Activated CD8-positive, alpha-beta T cell treated with anti-CD3 and anti-CD28 coated beads, Interleukin-2, amount 10 ng/mL, durations not matched to agents 7 days and 5 days (primary cell): ENCODE data around the gene PARP14. TPM values are rescaled to one million over a fixed set of nuclear protein-coding genes. Genes with fewer than 3 reads are reported as not detected.
A peak's percentile ranks its signal among the peaks of the same experiment; 100 is the strongest.
"Not testable (repeated sequence)": the region's sequence is repeated elsewhere in the genome, so short reads cannot be mapped to it uniquely, and the experiment has no call there.

Experiments
- ATAC-seq: fragments of 150-1000 bp; cut with Tn5 transposase; one replicate; pipeline ENCODE4 v1.10.0; 2021; ENCODE audit warnings: moderate library complexity
- CTCF ChIA-PET: fragments of 350-600 bp; sonication (Branson Sonifier 250); formaldehyde crosslinking; loops from one replicate; lab custom pipeline; 2021; ENCODE audit warnings: antibody characterized with exemption; lab: Charles Lee
- POLR2A ChIA-PET: fragments of 350-600 bp; sonication (Branson Sonifier 250); formaldehyde crosslinking; loops from one replicate; lab custom pipeline; 2021; ENCODE audit warnings: antibody characterized with exemption; lab: Charles Lee
- DNase-seq: peaks from one replicate; pipeline ENCODE4 v3.0.0-alpha.2; 2020
- H3K27ac Mint-ChIP-seq: one replicate; pipeline ENCODE4 v1.8.0; 2021; ENCODE audit warnings: mild to moderate bottlenecking, mixed read lengths
- H3K27me3 Mint-ChIP-seq: one replicate; pipeline ENCODE4 v1.8.0; 2021; ENCODE audit warnings: low read depth, mixed read lengths
- H3K36me3 Mint-ChIP-seq: one replicate; pipeline ENCODE4 v1.8.0; 2021; ENCODE audit warnings: low read depth, mixed read lengths
- H3K4me1 Mint-ChIP-seq: one replicate; pipeline ENCODE4 v1.8.0; 2021; ENCODE audit warnings: low read depth, mixed read lengths
- H3K4me3 Mint-ChIP-seq: one replicate; pipeline ENCODE4 v1.8.0; 2021; ENCODE audit warnings: mild to moderate bottlenecking, mixed read lengths
- H3K9me3 Mint-ChIP-seq: one replicate; pipeline ENCODE4 v1.8.0; 2022; ENCODE audit warnings: mixed read lengths; ENCODE audit not compliant: insufficient read depth
- total RNA-seq, 2 experiments: library from RNA; stranded (reverse); gene quantifications; one replicate each; pipeline ENCODE4 v1.2.3, GENCODE V29; 2021

Gene PARP14
- total RNA-seq, 2 experiments from 2014 or later: 119 to 123 TPM

GRCh38 chr3:122679085-122679881 lies 1.4 kb upstream of the PARP14 start:
- peak; percentile 64 for ATAC-seq
- CTCF ChIA-PET: interaction anchor here (0.6 to 6.6 kb wide), 51 partner anchors 8 to 1133 kb away, joined by 3 to 248 read pairs (median 5); partner anchors contain the start of genes DTX3L, FAM162A, KPNA1 and PARP9
- DNase-seq: peak; percentile 92
- Mint-ChIP-seq H3K27ac (peak overlapping the region; percentile 94), H3K9me3 (peaks cover 10% of the 10 kb centered on the region), H3K4me1 (peaks cover 56% of the 10 kb centered on the region), H3K36me3 (peaks cover 36% of the 10 kb centered on the region), H3K27me3 (no peaks in the 10 kb centered on the region), H3K4me3 (peak overlapping the region; percentile 94)
- POLR2A ChIA-PET: interaction anchor here (0.5 to 5.0 kb wide), 15 partner anchors 10 to 876 kb away, joined by 3 to 101 read pairs (median 5); partner anchors contain the start of genes DTX3L, FAM162A, KPNA1 and PARP15

DNA sequence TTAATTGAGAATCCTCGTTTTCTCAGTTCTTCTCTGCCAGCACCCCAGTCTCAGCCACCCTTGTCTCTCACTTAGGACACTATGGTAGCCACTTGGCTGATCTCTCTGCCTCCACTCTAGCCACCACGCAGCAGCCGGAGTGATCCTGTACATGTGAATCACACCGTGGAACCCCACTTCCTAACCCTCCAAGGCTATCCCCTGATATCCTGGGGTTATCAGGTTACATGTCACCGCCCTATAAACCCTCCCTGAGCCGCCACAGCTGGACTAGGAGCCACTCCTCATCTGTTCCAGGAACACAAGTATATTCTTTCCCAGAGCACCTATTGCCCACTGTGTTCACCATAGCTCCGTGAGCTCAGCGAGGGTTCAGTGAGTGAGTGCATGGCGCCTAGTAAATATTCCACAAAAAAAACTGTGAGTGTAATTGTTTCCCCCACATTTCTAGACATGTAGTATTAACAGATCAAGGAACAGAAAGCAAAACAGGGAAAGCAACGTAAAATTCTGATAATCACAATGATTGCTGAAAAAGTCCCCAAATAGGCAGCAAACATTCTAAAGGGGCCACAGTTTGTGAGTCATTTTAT lies 661 bp upstream of the PARP14 start:
- peaks cover 38% of the 10 kb centered on the region for H3K36me3 Mint-ChIP-seq
- ChIA-PET POLR2A (interaction anchor here (0.5 to 5.0 kb wide), 12 partner anchors 11 to 875 kb away, joined by 3 to 101 read pairs (median 8); partner anchors contain the start of genes DTX3L, FAM162A, KPNA1 and PARP15), CTCF (interaction anchor here (0.7 to 6.6 kb wide), 40 partner anchors 8 to 1134 kb away, joined by 3 to 248 read pairs (median 6); partner anchors contain the start of genes DTX3L, FAM162A, KPNA1 and PARP9)
- no peaks in the 10 kb centered on the region for H3K27me3 Mint-ChIP-seq
- H3K4me1 Mint-ChIP-seq: peaks cover 56% of the 10 kb centered on the region
- H3K9me3 Mint-ChIP-seq: peaks cover 4% of the 10 kb centered on the region
- peak; percentile 29 for DNase-seq
- ATAC-seq: peak; percentile 7
- H3K4me3 Mint-ChIP-seq: peak overlapping the region; percentile 94
- H3K27ac Mint-ChIP-seq: peak overlapping the region; percentile 94

DNA sequence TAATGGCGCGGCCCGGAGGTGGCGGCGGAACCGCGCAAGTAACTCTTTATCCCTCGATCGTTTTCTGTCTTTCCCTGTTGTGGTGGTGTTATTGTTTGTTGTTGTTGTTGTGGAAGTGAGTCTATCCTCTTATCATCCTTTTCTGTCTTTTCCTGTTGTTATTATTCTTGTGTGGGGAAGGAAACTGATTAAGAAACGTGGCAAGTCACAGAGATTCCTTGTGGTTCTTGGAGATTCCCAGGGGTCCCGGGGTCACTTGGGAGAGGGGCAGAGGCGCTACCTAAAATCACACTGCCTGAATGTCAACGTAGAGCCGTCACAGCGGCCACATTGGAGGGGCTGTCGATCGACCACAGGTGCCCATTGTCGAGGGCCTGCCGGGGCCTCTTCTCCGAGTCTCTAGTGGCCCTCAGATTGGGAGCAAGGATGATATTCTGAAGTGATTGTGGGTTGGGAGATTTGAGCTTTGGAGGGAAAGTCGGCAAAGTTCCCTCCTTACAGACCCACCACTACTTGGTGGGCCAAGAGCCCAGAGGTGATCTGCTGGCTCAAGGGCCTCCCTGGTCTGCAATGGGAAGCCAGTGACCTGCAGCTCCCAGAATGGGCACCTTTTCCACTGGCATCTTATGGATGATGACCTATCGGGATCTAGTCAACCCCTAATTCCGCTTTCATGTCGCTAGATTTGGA lies 790 bp downstream of the PARP14 start:
- H3K27ac Mint-ChIP-seq: peak overlapping the region; percentile 94
- H3K9me3 Mint-ChIP-seq: no peaks in the 10 kb centered on the region
- CTCF ChIA-PET: interaction anchor here (0.9 to 6.6 kb wide), 7 partner anchors 8 to 297 kb away, joined by 3 to 248 read pairs (median 21); partner anchors contain the start of genes DTX3L, FAM162A and PARP9
- H3K36me3 Mint-ChIP-seq: peaks cover 41% of the 10 kb centered on the region
- H3K27me3 Mint-ChIP-seq: no peaks in the 10 kb centered on the region
- DNase-seq (peak; percentile 26), ATAC-seq (no peak)
- POLR2A ChIA-PET: interaction anchor here (0.6 to 5.0 kb wide), 5 partner anchors 12 to 297 kb away, joined by 3 to 101 read pairs (median 13); partner anchors contain the start of genes DTX3L, FAM162A, PARP9 and WDR5B
- H3K4me3 Mint-ChIP-seq: peak overlapping the region; percentile 94
- peaks cover 60% of the 10 kb centered on the region for H3K4me1 Mint-ChIP-seq

DNA sequence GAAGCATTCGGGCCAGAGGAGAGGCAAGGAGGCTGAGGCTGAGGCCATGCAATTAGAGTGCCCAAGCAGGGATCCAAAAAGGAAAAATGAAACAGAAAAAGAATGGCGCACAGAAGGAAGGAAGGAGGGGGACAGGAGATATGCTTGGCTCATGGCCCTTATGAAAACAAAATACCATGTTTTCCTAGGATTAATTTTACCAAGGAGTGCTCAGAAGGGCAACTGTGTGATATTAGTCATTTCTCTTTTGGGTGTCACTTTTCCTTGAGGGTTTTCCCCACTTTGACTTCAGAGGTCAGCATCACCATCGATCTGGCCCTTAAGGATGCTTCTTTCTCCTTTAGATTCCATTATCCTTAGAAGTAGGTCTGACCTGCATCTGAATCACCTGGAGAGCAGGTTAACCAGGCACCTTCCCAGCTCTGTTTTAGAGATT lies 1.4 kb downstream of the PARP14 start:
- Mint-ChIP-seq H3K27me3 (no peaks in the 10 kb centered on the region), H3K36me3 (peaks cover 41% of the 10 kb centered on the region), H3K4me3 (peak overlapping the region; percentile 94), H3K9me3 (no peaks in the 10 kb centered on the region), H3K4me1 (peaks cover 65% of the 10 kb centered on the region), H3K27ac (peak overlapping the region; percentile 94)
- ChIA-PET POLR2A (interaction anchor here (0.6 to 5.0 kb wide), 3 partner anchors 118 to 266 kb away, joined by 3 to 101 read pairs (median 5); partner anchors contain the start of genes DTX3L, PARP9 and WDR5B), CTCF (interaction anchor here (1.3 to 6.6 kb wide), 3 partner anchors 9 to 290 kb away, joined by 3 to 248 read pairs (median 53); partner anchors contain the start of genes DTX3L and PARP9)
- no peak for ATAC-seq
- no peak for DNase-seq

GRCh38 chr3:122682778-122683411 lies 2.3 kb downstream of the PARP14 start:
- H3K27me3 Mint-ChIP-seq, H3K9me3 Mint-ChIP-seq, ATAC-seq, DNase-seq: not testable (repeated sequence)
- H3K4me3 Mint-ChIP-seq: peak overlapping the region; percentile 94
- POLR2A ChIA-PET: interaction anchor here (1.3 to 1.6 kb wide), 2 partner anchors 169 to 267 kb away, joined by 5 read pairs; partner anchors contain the start of genes KPNA1 and WDR5B
- peaks cover 72% of the 10 kb centered on the region for H3K4me1 Mint-ChIP-seq
- peak overlapping the region; percentile 73 for H3K27ac Mint-ChIP-seq
- H3K36me3 Mint-ChIP-seq: peaks cover 41% of the 10 kb centered on the region
- CTCF ChIA-PET: interaction anchor here (1.0 to 1.8 kb wide), 3 partner anchors 124 to 290 kb away, joined by 3 to 4 read pairs (median 4); no protein-coding TSS in a partner anchor

DNA sequence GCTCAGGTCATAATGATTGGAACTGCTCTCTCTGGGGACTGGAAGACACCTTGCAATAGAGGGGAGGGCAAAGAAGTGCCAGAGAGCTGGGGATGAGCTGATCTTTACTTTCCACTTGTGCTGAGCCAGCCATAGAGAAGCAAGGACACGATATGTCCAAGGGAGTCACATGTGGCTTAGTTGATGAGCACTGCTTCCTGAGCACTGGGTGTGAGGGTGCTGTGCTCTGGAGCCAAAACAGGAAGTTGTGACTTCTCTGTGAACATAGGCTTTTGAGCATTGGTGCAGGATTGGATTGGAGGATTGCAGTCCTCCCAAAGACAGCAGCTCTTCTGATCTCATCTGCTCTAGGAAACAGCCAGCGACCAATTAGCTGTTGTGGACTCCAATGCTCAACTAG lies 6.7 kb downstream of the PARP14 start:
- H3K9me3 Mint-ChIP-seq: no peaks in the 10 kb centered on the region
- H3K36me3 Mint-ChIP-seq: peaks cover 51% of the 10 kb centered on the region
- ATAC-seq: no peak
- ChIA-PET CTCF (interaction anchor here (0.7 to 1.8 kb wide), 7 partner anchors 8 to 303 kb away, joined by 3 to 16 read pairs (median 4); partner anchors contain the start of gene FAM162A), POLR2A (interaction anchor here (0.7 to 2.2 kb wide), 4 partner anchors 10 to 255 kb away, joined by 3 to 14 read pairs (median 5); partner anchors contain the start of genes DTX3L and PARP9)
- H3K4me1 Mint-ChIP-seq: peaks cover 50% of the 10 kb centered on the region
- no peak overlapping the region for H3K4me3 Mint-ChIP-seq
- no peak for DNase-seq
- peak overlapping the region; percentile 39 for H3K27ac Mint-ChIP-seq
- no peaks in the 10 kb centered on the region for H3K27me3 Mint-ChIP-seq

DNA sequence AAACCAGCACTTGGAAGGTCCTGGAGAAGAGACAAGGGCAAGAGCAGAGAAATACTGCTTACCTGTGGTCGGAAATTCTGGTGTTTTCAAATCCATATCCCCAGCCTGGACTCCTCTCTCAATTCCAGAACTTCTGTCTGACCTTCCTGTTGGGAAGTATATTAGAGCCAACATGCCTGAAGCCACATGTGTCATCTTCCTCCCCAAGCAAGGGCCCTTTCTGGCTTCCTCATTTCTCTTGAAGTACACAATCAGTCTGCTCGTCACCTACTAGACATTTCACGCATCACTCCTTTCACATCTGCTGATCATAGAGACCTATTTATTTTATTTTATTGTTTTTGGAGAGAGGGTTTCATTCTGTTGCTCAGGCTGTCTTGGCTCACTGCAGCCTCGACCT lies 8.4 kb downstream of the PARP14 start:
- H3K27ac Mint-ChIP-seq: no peak overlapping the region
- no peaks in the 10 kb centered on the region for H3K9me3 Mint-ChIP-seq
- H3K4me3 Mint-ChIP-seq: no peak overlapping the region
- no peak for ATAC-seq
- DNase-seq: no peak
- peaks cover 35% of the 10 kb centered on the region for H3K4me1 Mint-ChIP-seq
- peaks cover 54% of the 10 kb centered on the region for H3K36me3 Mint-ChIP-seq
- ChIA-PET CTCF (interaction anchor here (1.7 kb wide), 1 partner anchor 10 kb away, joined by 6 read pairs; no protein-coding TSS in a partner anchor), POLR2A (no interaction called here)
- no peaks in the 10 kb centered on the region for H3K27me3 Mint-ChIP-seq

- DNase-seq (no peak), ATAC-seq (no peak)
- Mint-ChIP-seq H3K4me3 (no peak overlapping the region), H3K27ac (peak overlapping the region; percentile 17), H3K9me3 (no peaks in the 10 kb centered on the region), H3K36me3 (peaks cover 53% of the 10 kb centered on the region), H3K4me1 (peaks cover 29% of the 10 kb centered on the region), H3K27me3 (no peaks in the 10 kb centered on the region)
- ChIA-PET POLR2A (no interaction called here), CTCF (interaction anchor here (1.7 kb wide), 1 partner anchor 10 kb away, joined by 6 read pairs; no protein-coding TSS in a partner anchor)
Observed at GRCh38 chr3:122689587-122689986, 8.9 kb downstream of the PARP14 start.

GRCh38 chr3:122690096-122690495 lies 9.5 kb downstream of the PARP14 start:
- ChIA-PET CTCF (interaction anchor here (1.7 kb wide), 1 partner anchor 11 kb away, joined by 6 read pairs; no protein-coding TSS in a partner anchor), POLR2A (no interaction called here)
- DNase-seq (no peak), ATAC-seq (no peak)
- Mint-ChIP-seq H3K27ac (no peak overlapping the region), H3K27me3 (no peaks in the 10 kb centered on the region), H3K4me1 (peaks cover 32% of the 10 kb centered on the region), H3K36me3 (peaks cover 54% of the 10 kb centered on the region), H3K4me3 (no peak overlapping the region), H3K9me3 (no peaks in the 10 kb centered on the region)

- ATAC-seq (no peak), DNase-seq (no peak)
- Mint-ChIP-seq H3K27ac (no peak overlapping the region), H3K36me3 (peaks cover 61% of the 10 kb centered on the region), H3K27me3 (no peaks in the 10 kb centered on the region), H3K4me1 (peaks cover 31% of the 10 kb centered on the region), H3K4me3 (no peak overlapping the region), H3K9me3 (no peaks in the 10 kb centered on the region)
- ChIA-PET POLR2A (interaction anchor here (1.2 kb wide), 1 partner anchor 127 kb away, joined by 3 read pairs; the partner anchor contains the start of gene DTX3L), CTCF (no interaction called here)
Observed at GRCh38 chr3:122691195-122691594, 10.6 kb downstream of the PARP14 start.
